HTR-8/SVneo (cell line): ENCODE measurements around the gene CASP6.

Experiments
- DNase-seq: peaks from one replicate; pipeline ENCODE4 v3.0.0; 2011; ENCODE audit warnings: low spot score, mixed read lengths; ENCODE audit not compliant: insufficient read length
- FAIRE-seq: peaks from 2 replicates; lab custom pipeline; 2011; peaks lifted over from hg19 to GRCh38; lab: Jason Lieb, UNC

Gene CASP6

DNA sequence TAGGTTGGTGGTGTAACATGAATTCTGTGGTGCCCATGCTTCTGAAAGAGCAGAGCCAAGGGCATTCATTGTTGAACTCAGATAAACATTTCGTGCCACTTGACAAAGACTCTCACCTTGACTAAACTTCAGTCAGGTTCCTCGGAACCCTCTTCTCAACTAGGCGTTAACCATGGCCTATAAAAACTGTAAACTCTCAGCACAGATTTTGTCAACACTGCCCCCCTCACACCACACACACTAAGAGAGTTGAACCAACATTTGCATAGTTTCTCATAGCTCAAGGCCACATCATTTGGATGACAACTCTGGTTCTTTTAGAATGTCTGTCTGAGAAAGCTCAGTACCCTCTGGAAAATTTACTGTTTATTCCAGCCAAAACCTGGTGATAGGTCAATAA is 28.1 kb downstream of the CASP6 start:
- DNase-seq: no peak
- FAIRE-seq: no peak

GRCh38 chr4:109673303-109673702 is 29.9 kb downstream of the CASP6 start:
- FAIRE-seq (no peak), DNase-seq (no peak)

GRCh38 chr4:109672169-109672930 is 30.9 kb downstream of the CASP6 start:
- FAIRE-seq: no peak

GRCh38 chr4:109671350-109671749 is 31.9 kb downstream of the CASP6 start:
- no peak for FAIRE-seq

More at GRCh38 chr4:109672169-109672930, 30.9 kb downstream of the CASP6 start:
- no peak for DNase-seq

GRCh38 chr4:109665783-109666485 is 37.3 kb downstream of the CASP6 start:
- DNase-seq (no peak), FAIRE-seq (peak; percentile 36)

More at GRCh38 chr4:109671350-109671749, 31.9 kb downstream of the CASP6 start:
- DNase-seq: no peak

DNA sequence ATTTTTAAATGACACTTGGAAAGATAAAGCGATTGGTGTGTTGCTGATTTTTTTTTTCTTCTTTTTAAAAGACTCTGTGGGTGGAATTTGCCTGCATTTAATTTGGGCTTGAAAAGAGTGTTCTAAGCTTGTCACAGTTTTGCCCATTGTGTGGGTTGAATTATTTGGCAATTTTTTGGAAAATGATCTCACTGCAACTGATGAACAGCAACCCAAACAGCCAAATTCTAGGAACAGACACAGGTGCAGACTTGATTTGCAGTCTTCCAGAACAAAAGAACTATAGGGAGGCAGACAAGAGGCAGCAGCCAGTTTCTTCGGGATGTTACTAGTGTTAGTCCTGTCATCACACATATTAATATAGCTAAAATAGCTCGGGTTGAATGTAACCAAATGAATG is 40.5 kb downstream of the CASP6 start:
- DNase-seq: no peak
- FAIRE-seq: no peak

DNA sequence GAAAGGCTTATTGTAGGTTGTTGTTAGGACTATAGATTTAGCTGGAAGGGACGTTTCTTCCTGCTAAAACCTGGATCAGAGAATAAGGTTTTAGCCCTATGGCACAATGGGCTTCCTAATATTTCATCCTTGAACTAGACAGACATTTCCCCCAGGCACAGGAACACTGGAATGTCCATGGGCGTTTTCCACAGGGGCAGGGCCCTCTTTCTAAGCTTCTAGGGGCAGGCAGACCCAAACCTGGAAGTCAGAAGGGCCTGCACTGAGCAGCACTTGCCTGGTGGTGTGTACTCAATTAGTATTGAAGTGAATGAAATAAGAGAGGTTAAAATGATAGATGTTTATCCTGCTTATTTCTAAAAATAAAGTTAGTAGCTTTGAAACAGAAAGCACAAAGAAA is 41.1 kb downstream of the CASP6 start:
- FAIRE-seq (no peak), DNase-seq (no peak)

- DNase-seq (no peak), FAIRE-seq (no peak)
Measured at GRCh38 chr4:109658871-109659410, 44.3 kb downstream of the CASP6 start.

DNA sequence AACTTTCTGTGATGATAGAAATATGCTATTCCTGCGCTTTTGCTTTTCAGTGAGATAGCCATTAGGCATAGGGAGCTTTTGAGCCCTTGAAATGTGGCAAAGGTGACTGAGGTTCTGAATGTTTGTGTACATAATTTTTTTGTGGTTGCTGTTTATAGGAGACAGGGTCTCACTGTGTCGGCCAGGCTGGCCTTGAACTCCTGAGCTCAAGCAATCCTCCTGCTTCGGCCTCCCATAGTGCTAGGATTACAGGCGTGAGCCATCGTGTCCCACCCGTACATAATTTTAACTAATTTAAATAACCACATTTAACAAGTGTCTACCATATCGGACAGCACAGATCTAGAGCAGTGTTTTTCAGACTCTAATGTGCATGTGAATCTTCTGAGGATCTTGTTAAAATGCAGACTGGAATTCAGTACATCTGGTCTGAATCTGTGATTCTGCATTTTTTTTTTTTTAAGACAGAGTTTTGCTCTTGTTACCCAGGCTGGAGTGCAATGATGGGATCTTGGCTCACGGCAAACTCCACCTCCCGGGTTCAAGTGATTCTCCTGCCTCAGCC is 45.3 kb downstream of the CASP6 start:
- no peak for DNase-seq
- no peak for FAIRE-seq

GRCh38 chr4:109655396-109655795 is 47.8 kb downstream of the CASP6 start:
- no peak for DNase-seq
- no peak for FAIRE-seq

- DNase-seq (no peak), FAIRE-seq (no peak)
Measured at GRCh38 chr4:109649872-109650271, 53.4 kb downstream of the CASP6 start.

- DNase-seq (no peak), FAIRE-seq (no peak)
Measured at GRCh38 chr4:109648997-109649575, 54.2 kb downstream of the CASP6 start.

DNA sequence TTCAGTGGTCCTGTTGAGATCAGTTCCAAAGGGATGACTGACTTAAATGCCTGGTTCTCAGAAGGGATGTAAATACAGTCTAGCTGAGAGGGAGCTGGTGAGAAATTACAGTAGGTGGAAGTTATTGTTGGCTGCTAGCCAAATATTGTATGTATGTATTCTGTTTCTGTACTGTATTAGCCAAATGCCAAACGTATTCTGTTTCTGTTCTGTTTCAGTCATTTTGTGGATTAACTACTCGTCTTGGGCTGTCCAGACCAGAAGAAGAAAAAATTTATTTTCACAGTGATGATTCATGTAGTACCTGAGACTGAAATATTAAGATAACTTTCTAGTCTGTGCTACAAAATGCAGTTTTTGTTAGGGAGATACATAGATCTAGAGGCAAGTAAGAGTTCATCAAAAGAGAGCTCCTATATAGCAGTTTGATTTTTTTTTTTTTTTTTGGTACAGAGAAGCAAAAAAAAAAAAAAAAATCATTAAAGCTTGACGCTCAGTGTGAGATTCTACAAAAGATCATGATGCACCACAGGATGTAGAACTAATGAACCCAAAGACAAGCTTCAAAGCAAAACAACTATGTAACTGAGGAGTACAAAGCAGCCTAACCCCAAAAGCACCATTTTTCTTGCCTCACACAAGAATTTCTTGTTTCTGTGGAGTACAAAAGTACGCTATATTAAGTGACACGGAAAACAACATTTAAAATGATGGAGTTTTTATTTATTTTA is 54.8 kb downstream of the CASP6 start:
- FAIRE-seq: no peak
- no peak for DNase-seq

GRCh38 chr4:109645874-109646710 is 57.2 kb downstream of the CASP6 start:
- FAIRE-seq (no peak), DNase-seq (no peak)

GRCh38 chr4:109640644-109641043 is 62.6 kb downstream of the CASP6 start:
- FAIRE-seq: no peak
- DNase-seq: no peak
